PC-9 (cell line): ENCODE measurements around the gene KCNH3. TPM values are rescaled to one million over a fixed set of nuclear protein-coding genes. Genes with fewer than 3 reads are reported as not detected.

Experiments used
- BruUV-seq: library from RNA; stranded (reverse); fragments of 400-500 nt; replicated peaks from 2 replicates; lab custom pipeline; 2021; lab: Mats Ljungman, UMichigan
- CTCF ChIA-PET: fragments of 300-600 bp; sonication (Branson Sonifier 250); formaldehyde crosslinking; loops from one replicate; lab custom pipeline; 2022; ENCODE audit warnings: antibody characterized with exemption; lab: Charles Lee
- POLR2A ChIA-PET: fragments of 300-600 bp; sonication (Branson Sonifier 250); formaldehyde crosslinking; loops from one replicate; lab custom pipeline; 2022; ENCODE audit warnings: antibody characterized with exemption; ENCODE audit not compliant: unreplicated experiment; lab: Charles Lee
- DNase-seq, 2 experiments: peaks; one replicate each; pipeline versions ENCODE4 v3.0.0 to v3.0.0-alpha.2; 2015 to 2022; ENCODE audit warnings: mixed read lengths in 1 of 2
- H2AFZ ChIP-seq: fragments of 200-600 bp; sonication (generic); 2 replicates; pipeline ENCODE4 v1.8.1; 2017; ENCODE audit warnings: antibody characterized with exemption
- H3F3A ChIP-seq: fragments of 200-600 bp; sonication (generic); 2 replicates; pipeline ENCODE4 v1.8.1; 2017; ENCODE audit warnings: antibody characterized with exemption, mild to moderate bottlenecking, low read depth; ENCODE audit not compliant: insufficient read depth
- H3K27ac ChIP-seq: fragments of 200-600 bp; sonication (generic); 2 replicates; pipeline ENCODE4 v1.6.1; 2016; ENCODE audit warnings: mixed run types
- H3K27me3 ChIP-seq: fragments of 200-600 bp; sonication (generic); 2 replicates; pipeline ENCODE4 v1.6.1; 2016; ENCODE audit warnings: low read depth, mixed run types; ENCODE audit not compliant: insufficient read depth
- H3K36me3 ChIP-seq: fragments of 200-600 bp; sonication (generic); 2 replicates; pipeline ENCODE4 v1.6.1; 2016; ENCODE audit warnings: low read depth, mixed run types
- H3K4me1 ChIP-seq: fragments of 200-600 bp; sonication (generic); replicated peaks from 2 replicates; pipeline ENCODE4 v1.6.1; 2016; ENCODE audit warnings: mixed run types; ENCODE audit not compliant: insufficient read depth
- H3K4me2 ChIP-seq: fragments of 200-600 bp; sonication (generic); 2 replicates; pipeline ENCODE4 v1.6.1; 2017; ENCODE audit warnings: mixed run types
- H3K4me3 ChIP-seq: fragments of 200-600 bp; sonication (generic); 2 replicates; pipeline ENCODE4 v1.6.1; 2016; ENCODE audit warnings: mixed run types
- H3K79me2 ChIP-seq: fragments of 200-600 bp; sonication (generic); 2 replicates; pipeline ENCODE4 v1.6.1; 2017; ENCODE audit warnings: low read depth, mixed run types
- H3K9me2 ChIP-seq: fragments of 200-600 bp; sonication (generic); 2 replicates; pipeline ENCODE4 v1.8.1; 2017; ENCODE audit warnings: mild to moderate bottlenecking; ENCODE audit not compliant: insufficient read depth
- H3K9me3 ChIP-seq: fragments of 200-600 bp; sonication (generic); 2 replicates; pipeline ENCODE4 v1.8.1; 2016; ENCODE audit warnings: low read depth; ENCODE audit not compliant: insufficient read depth
- H4K20me1 ChIP-seq: fragments of 200-600 bp; sonication (generic); 2 replicates; pipeline ENCODE4 v1.8.1; 2017; ENCODE audit not compliant: insufficient read depth
- CTCF ChIP-seq: fragments of 200-600 bp; sonication (generic); conservative IDR thresholded peaks from 2 replicates; pipeline ENCODE4 v1.6.1; 2017; ENCODE audit warnings: mixed run types, antibody characterized with exemption, mild to moderate bottlenecking, moderate library complexity
- EZH2 ChIP-seq: fragments of 200-600 bp; sonication (generic); IDR thresholded peaks from 2 replicates; pipeline ENCODE4 v1.8.0; 2017; ENCODE audit warnings: antibody characterized with exemption, low read depth
- intact Hi-C: fragments of 100-400 bp; cut with micrococcal nuclease; formaldehyde crosslinking; loops from one replicate; pipeline ENCODE4 v1.10.0; 2022; ENCODE audit not compliant: unreplicated experiment
- total RNA-seq: library from RNA; stranded (reverse); gene quantifications from 2 replicates; pipeline ENCODE4 v1.2.3, GENCODE V29; 2021

The KCNH3 gene
- total RNA-seq, 1 experiment from 2014 or later = not detected

- no peaks in the 10 kb centered on the region for H3K4me1 ChIP-seq
- TF ChIP-seq EZH2 (no peak), CTCF (no peak; the same call in 1 of the 2 replicates)
- H4K20me1 ChIP-seq = no peaks in the 10 kb centered on the region
- CTCF ChIA-PET = no interaction called here
- intact Hi-C loops = no loop called here
- no peak overlapping the region for H3K4me3 ChIP-seq
- H3K27me3 ChIP-seq = no peaks in the 10 kb centered on the region
- no TSS peak for BruUV-seq
- no peaks in the 10 kb centered on the region for H3K79me2 ChIP-seq
- H2AFZ ChIP-seq = no peak overlapping the region
- peaks cover 20% of the 10 kb centered on the region; the same call in 1 of the 2 replicates for H3K36me3 ChIP-seq
- no peaks in the 10 kb centered on the region for H3K9me3 ChIP-seq
- DNase-seq = no peak
- POLR2A ChIA-PET = no interaction called here
- H3K27ac ChIP-seq = no peak overlapping the region
- no peaks in the 10 kb centered on the region for H3F3A ChIP-seq
- H3K4me2 ChIP-seq = no peak overlapping the region
- no peaks in the 10 kb centered on the region for H3K9me2 ChIP-seq
Observed at GRCh38 chr12:49557917-49558215, 19.0 kb downstream of the KCNH3 start.

- no TSS peak for BruUV-seq
Observed at GRCh38 chr12:49558526-49558925, 19.7 kb downstream of the KCNH3 start.

GRCh38 chr12:49559011-49559675 lies 20.3 kb downstream of the KCNH3 start:
- POLR2A ChIA-PET = no interaction called here
- peaks cover 20% of the 10 kb centered on the region; the same call in 1 of the 2 replicates for H3K36me3 ChIP-seq

More at GRCh38 chr12:49558526-49558925, 19.7 kb downstream of the KCNH3 start:
- no peak for DNase-seq
- no peak overlapping the region for H3K4me2 ChIP-seq
- H3K4me3 ChIP-seq = no peak overlapping the region
- H3K9me2 ChIP-seq = no peaks in the 10 kb centered on the region
- POLR2A ChIA-PET = no interaction called here
- no peaks in the 10 kb centered on the region for H3F3A ChIP-seq
- no peak for TF ChIP-seq CTCF
- no peak for TF ChIP-seq EZH2
- H3K79me2 ChIP-seq = no peaks in the 10 kb centered on the region
- no peak overlapping the region for H3K27ac ChIP-seq
- H3K4me1 ChIP-seq = no peaks in the 10 kb centered on the region
- intact Hi-C loops = no loop called here
- H3K36me3 ChIP-seq = peaks cover 20% of the 10 kb centered on the region; the same call in 1 of the 2 replicates
- H3K9me3 ChIP-seq = no peaks in the 10 kb centered on the region
- no peaks in the 10 kb centered on the region for H3K27me3 ChIP-seq
- no peak overlapping the region for H2AFZ ChIP-seq
- H4K20me1 ChIP-seq = no peaks in the 10 kb centered on the region; the same call in 1 of the 2 replicates
- CTCF ChIA-PET = interaction anchor here (0.5 kb wide), 1 partner anchor 223 kb away, joined by 3 read pairs; no protein-coding TSS in a partner anchor

More at GRCh38 chr12:49559011-49559675, 20.3 kb downstream of the KCNH3 start:
- CTCF ChIA-PET = no interaction called here
- Histone ChIP-seq H3K9me3 (no peaks in the 10 kb centered on the region), H3K27ac (no peak overlapping the region), H3K4me2 (no peak overlapping the region), H4K20me1 (no peaks in the 10 kb centered on the region; the same call in 1 of the 2 replicates), H3K4me3 (no peak overlapping the region), H3K79me2 (no peaks in the 10 kb centered on the region), H3K27me3 (no peaks in the 10 kb centered on the region), H2AFZ (no peak overlapping the region), H3K9me2 (no peaks in the 10 kb centered on the region), H3K4me1 (no peaks in the 10 kb centered on the region), H3F3A (no peaks in the 10 kb centered on the region)
- intact Hi-C loops = no loop called here
- no peak for DNase-seq
- TF ChIP-seq CTCF (no peak), EZH2 (no peak)
- BruUV-seq = no TSS peak
